Heart left ventricle (tissue), 13 donors: Measurements from ENCODE around the gene DEPDC5.

Source experiments
- CTCF ChIP-seq, 12 donors: fragments of 200-600 bp; sonication (generic) in 4 of 12; IDR thresholded peaks; one replicate each; pipeline versions ENCODE4 v1.5.0 to v1.8.0; 2018 to 2022; ENCODE audit warnings: antibody characterized with exemption in 12 of 12, mild to moderate bottlenecking in 5 of 12
- POLR2A ChIP-seq, 2 donors: fragments of 450-650 bp; IDR thresholded peaks; one replicate each; pipeline ENCODE4 v1.6.1; 2017; ENCODE audit warnings: antibody characterized with exemption in 2 of 2, mild to moderate bottlenecking in 2 of 2, moderate library complexity in 2 of 2
- donor health status: ischemic (EF 13 %, LVEDD 7.1; RV severe dilation, severe dysfunction).
- donor health status: DM: no; HTN: yes; CAD: no.
- donor health status: DM: no; HTN: no; CAD: no.
- donor health status: ischemic (EF 25% LVEDD 6.9; RV normal size, moderate dysfunction).
- donor health status: ischemic (EF 25% LVEDD 5.7; RV mildly dilated, moderate dysfunction).
- donor health status: ischemic (EF 35%, LVEDD 5.7; RV mildly dilated, moderate dysfunction).
- donor health status: nonischemic (EF 11% LVEDD 7.7; RV severe dilation, severe dysfunction).
- donor health status: DM: yes; HTN: yes; CAD: no.
- donor health status: PGD.
- donor health status: ischemic (EF 29% LVEDD 5.4; RV normal size, mild dysfunction).
- donor health status: nonischemic (EF 23%, LVEDD 6.1; RV moderate dilation, normal function).

- TF ChIP-seq CTCF (IDR thresholded peaks at IDR 0.05) = no peak
- TF ChIP-seq POLR2A (IDR thresholded peaks at IDR 0.05) = no peak
Observed at GRCh38 chr22:31904651-31905050, 150.8 kb downstream of the DEPDC5 start.
